Stomach (tissue), 9 donors: ENCODE data around the gene SRSF10. TPM values are rescaled to one million over a fixed set of nuclear protein-coding genes. Genes with fewer than 3 reads are reported as not detected.

Experiments
- DNase-seq, 2 donors: peaks; one replicate each; pipeline versions ENCODE4 v3.0.0 to v3.0.0-alpha.2; 2013 to 2019
- H3K27ac ChIP-seq, 5 donors: fragments of 200-600 bp in 4 of 5; sonication (generic) in 4 of 5; one replicate each; pipeline ENCODE4 v1.5.1; 2013 to 2019; ENCODE audit warnings: mild to moderate bottlenecking in 1 of 5, moderate library complexity in 1 of 5
- H3K27me3 ChIP-seq, 3 donors: fragments of 200-600 bp; sonication (generic); one replicate each; pipeline ENCODE4 v1.5.1; 2017 to 2019; ENCODE audit warnings: mixed run types in 1 of 3
- H3K36me3 ChIP-seq, 4 donors: fragments of 200-600 bp; sonication (generic); 1 replicate in 3 of 4; 2 replicates in 1 of 4; pipeline ENCODE4 v1.5.1; 2016 to 2019
- H3K4me1 ChIP-seq, 4 donors: fragments of 200-600 bp; sonication (generic); one replicate each; pipeline ENCODE4 v1.5.1; 2016 to 2019
- H3K4me3 ChIP-seq, 4 donors: fragments of 200-600 bp; sonication (generic) in 3 of 4; one replicate each; pipeline ENCODE4 v1.5.1; 2016 to 2019; ENCODE audit warnings: mild to moderate bottlenecking in 1 of 4
- H3K9me3 ChIP-seq, 4 donors: fragments of 200-600 bp; sonication (generic); one replicate each; pipeline ENCODE4 v1.5.1; 2016 to 2019
- CTCF ChIP-seq, 7 experiments: fragments of 450-650 bp in 4 of 7; fragments of 200-600 bp in 3 of 7; sonication (generic) in 3 of 7; IDR thresholded peaks; one replicate each; pipeline ENCODE4 v1.5.1; 2016 to 2019; ENCODE audit warnings: antibody characterized with exemption in 7 of 7, control low read depth in 2 of 7, mild to moderate bottlenecking in 1 of 7
- EP300 ChIP-seq: sonication (generic); formaldehyde crosslinking; IDR thresholded peaks from one replicate; pipeline ENCODE4 v1.6.1; 2017; ENCODE audit warnings: antibody characterized with exemption
- POLR2A ChIP-seq, 4 donors: fragments of 450-650 bp; IDR thresholded peaks; one replicate each; pipeline ENCODE4 v1.6.1; 2016; ENCODE audit warnings: antibody characterized with exemption in 4 of 4, control low read depth in 2 of 4, mild to moderate bottlenecking in 1 of 4, moderate library complexity in 1 of 4
- POLR2AphosphoS5 ChIP-seq, 3 donors: sonication (generic); formaldehyde crosslinking; IDR thresholded peaks; one replicate each; pipeline ENCODE4 v1.6.1; 2016; ENCODE audit warnings: antibody characterized with exemption in 3 of 3
- WGBS, 5 donors: extraction: QIAGEN DNeasy Blood & Tissue Kit in 3 of 5; methylation state at CpG; one replicate each; pipeline versions ENCODE4 v1.1.5 to v1.1.7; 2013 to 2018; 5-methylcytosine and 5-hydroxymethylcytosine counted together
- intact Hi-C: fragments of 100-400 bp; cut with DNase I; formaldehyde crosslinking; loops from one replicate; pipeline ENCODE4 v1.15.1; 2023; ENCODE audit warnings: low total_unique reads
- polyA plus RNA-seq, 3 donors: library from polyadenylated mRNA; stranded (reverse); fragments of 200-250 nt; gene quantifications; one replicate each; pipeline ENCODE4 v1.2.3, GENCODE V29; 2013
- total RNA-seq, 5 donors: library from RNA; depleted of rRNA; stranded (reverse); fragments of >200 nt; gene quantifications; one replicate each; pipeline versions ENCODE4 v1.1.0 to v1.2.3, GENCODE V29; 2014 to 2016
- donor health status: healthy with polysubstance abuse.
- donor health status: Bipolar disorder and iron deficiency.
- donor health status: healthy.

The SRSF10 gene
- total and polyA plus RNA-seq, 8 donors: 41.7 to 285 (median 89.6) TPM

- TF ChIP-seq EP300 (no peak), CTCF (IDR thresholded peaks at IDR 0.05) (no peak), POLR2AphosphoS5 (IDR thresholded peaks at IDR 0.05) (no peak), POLR2A (IDR thresholded peaks at IDR 0.05) (no peak)
- H3K27ac ChIP-seq: no peak overlapping the region
Measured at GRCh38 chr1:24007079-24007478, 27.0 kb upstream of the SRSF10 start.

GRCh38 chr1:24005163-24005562 lies 25.0 kb upstream of the SRSF10 start:
- intact Hi-C loops: no loop called here
- Histone ChIP-seq H3K4me1 (peaks cover 0 to 13% (median 4%) of the 10 kb centered on the region in 4 donors), H3K27me3 (no peaks in the 10 kb centered on the region), H3K27ac (no peak overlapping the region), H3K36me3 (no peaks in the 10 kb centered on the region), H3K4me3 (no peak overlapping the region), H3K9me3 (no peaks in the 10 kb centered on the region)
- no peak for DNase-seq
- no peak for TF ChIP-seq POLR2AphosphoS5 (IDR thresholded peaks at IDR 0.05)
- TF ChIP-seq POLR2A (IDR thresholded peaks at IDR 0.05): no peak
- no peak for TF ChIP-seq CTCF (IDR thresholded peaks at IDR 0.05)
- no peak for TF ChIP-seq EP300
- 93 to 100% (median 98%) methylated on average over 3 of the region's 3 CpGs for WGBS, 5 donors

More at GRCh38 chr1:24007079-24007478, 27.0 kb upstream of the SRSF10 start:
- no peaks in the 10 kb centered on the region for H3K27me3 ChIP-seq
- intact Hi-C loops: no loop called here
- no peaks in the 10 kb centered on the region for H3K9me3 ChIP-seq
- no peaks in the 10 kb centered on the region for H3K36me3 ChIP-seq
- H3K4me3 ChIP-seq: no peak overlapping the region
- no peak for DNase-seq
- peaks cover 0 to 22% (median 11%) of the 10 kb centered on the region in 4 donors for H3K4me1 ChIP-seq

- no peak overlapping the region for H3K4me3 ChIP-seq
Measured at GRCh38 chr1:24004132-24004531, 24.0 kb upstream of the SRSF10 start.

GRCh38 chr1:24003331-24003972 lies 23.3 kb upstream of the SRSF10 start:
- H3K27me3 ChIP-seq: no peaks in the 10 kb centered on the region
- intact Hi-C loops: no loop called here
- H3K36me3 ChIP-seq: no peaks in the 10 kb centered on the region
- no peak for DNase-seq
- TF ChIP-seq EP300 (no peak), POLR2AphosphoS5 (IDR thresholded peaks at IDR 0.05) (no peak), POLR2A (IDR thresholded peaks at IDR 0.05) (no peak), CTCF (IDR thresholded peaks at IDR 0.05) (no peak)
- no peak overlapping the region for H3K27ac ChIP-seq
- no peaks in the 10 kb centered on the region for H3K9me3 ChIP-seq
- no peak overlapping the region for H3K4me3 ChIP-seq
- peaks cover 0 to 5% (median 1%) of the 10 kb centered on the region in 4 donors for H3K4me1 ChIP-seq
- WGBS, 5 donors: 36 to 47% (median 38%) methylated on average over 4 of the region's 4 CpGs

More at GRCh38 chr1:24004132-24004531, 24.0 kb upstream of the SRSF10 start:
- Histone ChIP-seq H3K9me3 (no peaks in the 10 kb centered on the region), H3K27ac (no peak overlapping the region), H3K36me3 (no peaks in the 10 kb centered on the region), H3K4me1 (peaks cover 0 to 7% (median 2%) of the 10 kb centered on the region in 4 donors), H3K27me3 (no peaks in the 10 kb centered on the region)
- no peak for TF ChIP-seq POLR2AphosphoS5 (IDR thresholded peaks at IDR 0.05)
- no peak for DNase-seq
- intact Hi-C loops: no loop called here
- WGBS, 5 donors: 87 to 94% (median 94%) methylated on average over 5 of the region's 5 CpGs

- WGBS, 5 donors: 79 to 91% (median 83%) methylated on average over 2 of the region's 2 CpGs
- Histone ChIP-seq H3K27me3 (no peaks in the 10 kb centered on the region), H3K4me1 (no peaks in the 10 kb centered on the region), H3K27ac (no peak overlapping the region), H3K9me3 (no peaks in the 10 kb centered on the region), H3K4me3 (no peak overlapping the region), H3K36me3 (no peaks in the 10 kb centered on the region)
- no peak for TF ChIP-seq EP300
- no peak for TF ChIP-seq POLR2A (IDR thresholded peaks at IDR 0.05)
- no peak for TF ChIP-seq CTCF (IDR thresholded peaks at IDR 0.05)
- no peak for TF ChIP-seq POLR2AphosphoS5 (IDR thresholded peaks at IDR 0.05)
- no peak for DNase-seq
- intact Hi-C loops: no loop called here
Measured at GRCh38 chr1:24002695-24003094, 22.6 kb upstream of the SRSF10 start.
